ENCODE measurements around the gene SNX18.

SNX18 gene

DNA sequence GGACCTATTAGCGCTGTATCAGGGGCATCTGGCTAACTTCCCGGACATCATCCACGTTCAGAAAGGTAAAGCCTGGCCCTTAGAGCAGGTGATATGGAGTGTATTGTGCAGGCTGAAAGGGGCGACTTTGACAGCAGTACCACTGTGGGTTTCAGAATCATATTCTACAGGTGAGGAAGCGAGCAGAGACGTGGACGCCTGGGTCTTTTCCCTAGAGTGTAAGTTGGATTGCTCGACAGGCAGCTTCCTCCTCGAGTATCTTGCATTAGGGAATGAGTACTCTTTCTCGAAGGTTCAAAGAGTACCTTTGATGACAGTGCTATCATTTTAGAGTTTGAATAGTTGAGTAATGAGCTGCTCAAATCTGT, 1.9 kb downstream of the SNX18 start:
- H3K36me3 ChIP-seq, result peaks cover 15% of the 10 kb centered on the region
- H3K9me3 ChIP-seq, result no peaks in the 10 kb centered on the region
- peak overlapping the region; percentile 80 for H3K27ac ChIP-seq
- peak overlapping the region; percentile 94 for H3K4me3 ChIP-seq
- H3K4me2 ChIP-seq, result peak overlapping the region; percentile 90
- TF ChIP-seq Cebpa-rat (IDR thresholded peaks at IDR 0.05), result no peak
- no peaks in the 10 kb centered on the region for H3K27me3 ChIP-seq
- peaks cover 48% of the 10 kb centered on the region for H4K20me1 ChIP-seq
- peaks cover 55% of the 10 kb centered on the region for H3K4me1 ChIP-seq
- peak overlapping the region; percentile 78 for H3K9ac ChIP-seq

DNA sequence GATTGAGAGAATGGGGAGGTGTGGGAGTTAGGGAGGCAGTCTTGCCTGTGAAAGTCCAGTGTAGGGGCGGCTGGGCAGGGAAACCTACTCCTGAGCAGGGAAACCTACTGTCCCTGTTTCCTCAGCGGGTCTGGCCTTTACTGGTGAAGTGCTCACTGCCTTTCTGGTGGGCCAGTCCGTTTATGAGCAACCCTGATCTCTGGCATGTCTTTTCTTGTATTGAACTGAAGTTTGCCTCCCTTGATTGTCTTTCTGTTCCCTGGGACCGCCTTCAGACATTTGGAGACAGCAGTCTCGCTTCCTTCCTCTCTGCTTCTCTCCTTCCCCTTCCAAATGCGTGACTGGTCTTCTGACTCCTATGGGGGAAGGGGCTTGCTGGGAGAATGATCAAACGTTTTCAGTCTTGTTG, 2.9 kb downstream of the SNX18 start:
- H3K9ac ChIP-seq, result peak overlapping the region; percentile 78
- TF ChIP-seq Cebpa-rat (IDR thresholded peaks at IDR 0.05), result no peak
- no peaks in the 10 kb centered on the region for H3K27me3 ChIP-seq
- H3K4me3 ChIP-seq, result peak overlapping the region; percentile 94
- H4K20me1 ChIP-seq, result peaks cover 57% of the 10 kb centered on the region
- peak overlapping the region; percentile 80 for H3K27ac ChIP-seq
- H3K4me1 ChIP-seq, result peaks cover 60% of the 10 kb centered on the region
- H3K9me3 ChIP-seq, result no peaks in the 10 kb centered on the region
- peaks cover 25% of the 10 kb centered on the region for H3K36me3 ChIP-seq
- H3K4me2 ChIP-seq, result peak overlapping the region; percentile 90

DNA sequence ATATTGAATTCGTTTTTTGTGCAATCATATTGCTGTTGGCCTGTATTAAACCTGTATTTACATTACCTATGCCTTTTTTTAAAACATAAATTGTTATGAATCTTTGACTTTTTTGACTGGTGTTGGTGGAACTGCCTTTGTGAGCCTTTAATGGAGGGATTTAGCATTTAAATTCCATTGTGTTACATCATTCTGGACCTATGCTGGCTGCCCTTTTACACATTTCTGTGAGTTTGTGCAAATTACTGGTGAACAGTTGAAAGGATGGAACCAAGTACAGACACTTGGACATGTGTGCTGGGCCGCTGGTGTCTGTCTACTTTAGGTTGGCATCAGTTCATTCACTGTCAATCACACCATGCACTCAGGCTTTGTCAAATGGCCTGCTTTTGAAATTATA, 3.4 kb downstream of the SNX18 start:
- Histone ChIP-seq H3K4me1 (peaks cover 60% of the 10 kb centered on the region), H3K27me3 (no peaks in the 10 kb centered on the region), H3K9me3 (0 out of 2 replicates have a peak, but pooled peaks cover 2% of the 10 kb centered on the region), H3K36me3 (peaks cover 30% of the 10 kb centered on the region), H3K4me3 (peak overlapping the region; percentile 94), H3K4me2 (peak overlapping the region; percentile 90), H4K20me1 (peaks cover 60% of the 10 kb centered on the region), H3K27ac (peak overlapping the region; percentile 80), H3K9ac (peak overlapping the region; percentile 78)
- no peak for TF ChIP-seq Cebpa-rat (IDR thresholded peaks at IDR 0.05)

DNA sequence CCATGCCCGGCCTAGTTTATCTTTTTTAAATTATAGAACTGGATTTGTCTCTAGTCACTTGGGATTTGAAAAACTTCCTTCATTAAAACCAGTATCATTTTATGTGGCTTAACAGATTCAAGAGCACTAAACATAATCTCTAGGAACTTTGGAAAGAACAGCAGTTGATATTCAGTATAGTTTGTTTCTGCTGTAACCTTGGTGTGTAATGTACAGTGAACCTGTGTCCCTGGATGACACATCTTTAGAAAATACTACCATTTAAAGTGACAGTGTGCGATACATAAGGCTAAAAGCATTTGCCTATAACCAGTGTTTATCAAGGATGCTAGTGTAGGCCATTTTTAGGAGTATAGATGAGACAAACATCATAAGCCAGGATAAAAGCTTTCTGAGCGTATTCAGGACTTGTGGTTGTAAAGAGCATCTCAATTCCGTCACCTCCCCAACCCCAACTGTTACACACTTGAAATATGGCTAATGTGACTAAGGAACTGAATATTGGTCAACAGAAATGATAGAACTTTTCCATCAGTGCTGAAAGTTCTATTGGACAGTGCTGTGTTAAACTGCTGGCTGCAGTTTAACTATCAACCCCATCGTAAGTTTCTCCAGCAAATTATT, 4.4 kb downstream of the SNX18 start:
- no peak for TF ChIP-seq Cebpa-rat (IDR thresholded peaks at IDR 0.05)
- H4K20me1 ChIP-seq, result peaks cover 71% of the 10 kb centered on the region
- peaks cover 60% of the 10 kb centered on the region for H3K4me1 ChIP-seq
- H3K9me3 ChIP-seq, result 0 out of 2 replicates have a peak, but pooled peaks cover 4% of the 10 kb centered on the region
- H3K27me3 ChIP-seq, result no peaks in the 10 kb centered on the region
- H3K4me3 ChIP-seq, result no peak overlapping the region; the same call in 1 of the 2 replicates
- H3K27ac ChIP-seq, result no peak overlapping the region
- no peak overlapping the region; the same call in 1 of the 2 replicates for H3K9ac ChIP-seq
- peak overlapping the region; percentile 90 for H3K4me2 ChIP-seq
- peaks cover 40% of the 10 kb centered on the region for H3K36me3 ChIP-seq

DNA sequence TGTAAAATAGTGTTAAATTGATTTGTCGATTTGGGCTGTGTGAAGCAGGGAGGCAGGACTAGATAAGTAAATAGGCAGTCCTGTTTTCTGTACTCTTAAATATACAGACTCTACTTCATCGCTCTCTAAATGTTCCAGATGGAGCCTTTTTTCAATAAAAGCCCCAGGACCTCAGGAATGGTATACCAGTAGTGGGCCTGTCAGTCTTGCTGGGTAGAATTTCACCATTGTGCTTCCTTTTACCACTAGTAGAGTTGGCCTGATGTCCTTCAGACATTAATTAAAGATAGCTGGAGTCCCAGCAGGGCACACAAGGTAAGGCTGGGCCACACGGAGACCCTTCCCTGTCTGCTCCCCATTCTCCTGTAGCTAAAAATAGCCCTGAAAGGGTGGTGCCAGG, 6.0 kb downstream of the SNX18 start:
- no peak overlapping the region for H3K9ac ChIP-seq
- peaks cover 83% of the 10 kb centered on the region for H4K20me1 ChIP-seq
- no peaks in the 10 kb centered on the region for H3K27me3 ChIP-seq
- H3K4me3 ChIP-seq, result no peak overlapping the region
- H3K4me2 ChIP-seq, result no peak overlapping the region
- peaks cover 51% of the 10 kb centered on the region for H3K36me3 ChIP-seq
- no peak overlapping the region for H3K27ac ChIP-seq
- peaks cover 56% of the 10 kb centered on the region for H3K4me1 ChIP-seq
- H3K9me3 ChIP-seq, result 0 out of 2 replicates have a peak, but pooled peaks cover 4% of the 10 kb centered on the region
- no peak for TF ChIP-seq Cebpa-rat (IDR thresholded peaks at IDR 0.05)

DNA sequence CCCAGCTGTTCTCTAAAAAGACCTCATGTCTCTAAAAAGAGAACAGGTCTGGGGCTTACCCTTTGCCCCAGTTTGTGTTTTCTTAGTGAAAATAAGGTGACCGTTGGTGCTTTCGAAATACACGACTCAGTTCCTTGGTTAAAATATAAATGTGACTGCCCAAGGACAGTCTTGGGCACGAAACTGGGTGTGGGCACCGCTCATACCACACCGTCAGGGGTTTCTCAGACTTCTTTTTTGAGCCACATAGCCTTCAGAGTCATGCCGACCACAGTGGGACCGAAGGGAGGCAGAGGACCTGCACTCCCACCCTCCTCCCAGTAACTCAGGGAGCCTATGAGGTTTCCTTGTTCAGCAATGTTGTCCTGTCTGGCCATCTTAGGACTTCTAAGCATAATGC, 6.5 kb downstream of the SNX18 start:
- Histone ChIP-seq H3K9ac (no peak overlapping the region), H4K20me1 (peaks cover 83% of the 10 kb centered on the region), H3K27me3 (no peaks in the 10 kb centered on the region), H3K4me2 (no peak overlapping the region), H3K9me3 (0 out of 2 replicates have a peak, but pooled peaks cover 4% of the 10 kb centered on the region), H3K4me1 (peaks cover 51% of the 10 kb centered on the region), H3K4me3 (no peak overlapping the region), H3K36me3 (peaks cover 56% of the 10 kb centered on the region), H3K27ac (no peak overlapping the region)
- TF ChIP-seq Cebpa-rat (IDR thresholded peaks at IDR 0.05), result no peak

DNA sequence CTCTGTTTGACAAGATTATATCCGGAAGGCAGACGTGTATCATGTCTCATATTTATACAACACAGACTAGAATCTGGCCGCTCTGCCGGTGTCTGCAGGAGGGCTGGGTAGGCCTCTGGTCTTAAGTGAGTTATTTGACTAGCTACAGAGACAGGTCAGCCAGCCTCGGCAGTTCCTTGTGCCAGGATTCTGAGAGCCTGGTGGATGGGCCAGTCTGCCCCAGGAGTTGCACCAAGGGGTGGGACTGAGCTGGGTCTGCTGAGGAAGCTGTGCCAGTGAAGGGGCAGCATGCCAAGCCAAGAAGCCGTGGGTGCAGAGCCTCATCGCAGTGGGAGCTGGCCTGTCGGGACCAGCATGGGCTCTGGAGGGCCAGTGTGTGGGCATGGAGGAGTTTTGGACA, 7.1 kb downstream of the SNX18 start:
- H3K36me3 ChIP-seq, result peaks cover 59% of the 10 kb centered on the region
- H3K9me3 ChIP-seq, result 0 out of 2 replicates have a peak, but pooled peaks cover 4% of the 10 kb centered on the region
- H3K9ac ChIP-seq, result no peak overlapping the region
- peaks cover 83% of the 10 kb centered on the region for H4K20me1 ChIP-seq
- no peak overlapping the region for H3K4me2 ChIP-seq
- H3K27ac ChIP-seq, result no peak overlapping the region
- H3K4me1 ChIP-seq, result peaks cover 44% of the 10 kb centered on the region
- H3K4me3 ChIP-seq, result no peak overlapping the region
- no peak for TF ChIP-seq Cebpa-rat (IDR thresholded peaks at IDR 0.05)
- H3K27me3 ChIP-seq, result no peaks in the 10 kb centered on the region

DNA sequence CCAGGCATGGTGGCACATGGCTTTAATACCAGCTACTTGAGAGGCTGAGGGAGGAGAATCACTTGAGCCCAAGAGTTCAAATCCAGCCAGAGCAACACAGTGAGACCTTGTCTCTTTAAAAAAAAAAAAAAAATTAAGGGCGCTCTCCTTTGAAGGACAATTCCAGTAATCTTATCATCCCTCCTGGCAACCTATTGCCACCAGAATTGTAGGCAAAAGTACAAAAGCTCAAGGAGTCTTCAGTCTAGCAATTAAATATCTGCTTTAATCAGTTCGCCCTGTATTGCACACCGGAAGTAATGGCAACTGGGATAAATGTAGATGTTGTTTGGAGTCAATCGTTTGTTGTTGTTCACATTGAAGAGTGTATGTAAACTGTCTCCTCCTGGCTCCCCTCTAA, 7.7 kb downstream of the SNX18 start:
- H3K4me1 ChIP-seq, result peaks cover 39% of the 10 kb centered on the region
- H4K20me1 ChIP-seq, result peaks cover 83% of the 10 kb centered on the region
- H3K4me3 ChIP-seq, result no peak overlapping the region
- no peak for TF ChIP-seq Cebpa-rat (IDR thresholded peaks at IDR 0.05)
- no peaks in the 10 kb centered on the region for H3K27me3 ChIP-seq
- no peak overlapping the region for H3K9ac ChIP-seq
- H3K9me3 ChIP-seq, result 0 out of 2 replicates have a peak, but pooled peaks cover 4% of the 10 kb centered on the region
- peaks cover 62% of the 10 kb centered on the region for H3K36me3 ChIP-seq
- no peak overlapping the region for H3K4me2 ChIP-seq
- H3K27ac ChIP-seq, result no peak overlapping the region

DNA sequence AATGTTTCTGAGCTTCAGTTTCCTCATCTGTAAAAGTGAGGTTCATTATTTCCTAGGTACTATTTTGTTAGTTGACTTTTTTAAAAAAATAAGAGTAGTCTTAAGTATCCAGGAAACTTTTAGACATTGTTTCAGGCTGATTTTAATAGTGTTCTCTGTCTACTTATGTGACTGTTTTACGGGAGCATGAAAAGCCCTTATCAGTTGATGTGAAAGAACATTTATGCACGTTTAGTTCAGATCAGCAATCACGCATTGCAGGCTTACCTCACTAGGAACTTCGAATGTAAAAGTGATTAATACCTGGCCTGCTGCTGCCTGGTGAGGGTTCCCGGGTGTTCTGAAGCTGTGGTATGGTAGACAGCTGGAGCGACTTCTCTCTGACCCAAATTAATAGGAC, 8.1 kb downstream of the SNX18 start:
- Histone ChIP-seq H3K4me1 (peaks cover 35% of the 10 kb centered on the region), H4K20me1 (peaks cover 83% of the 10 kb centered on the region), H3K27me3 (no peaks in the 10 kb centered on the region), H3K4me3 (no peak overlapping the region), H3K9me3 (0 out of 2 replicates have a peak, but pooled peaks cover 4% of the 10 kb centered on the region), H3K36me3 (peaks cover 64% of the 10 kb centered on the region), H3K27ac (no peak overlapping the region), H3K4me2 (no peak overlapping the region), H3K9ac (no peak overlapping the region)
- no peak for TF ChIP-seq Cebpa-rat (IDR thresholded peaks at IDR 0.05)

DNA sequence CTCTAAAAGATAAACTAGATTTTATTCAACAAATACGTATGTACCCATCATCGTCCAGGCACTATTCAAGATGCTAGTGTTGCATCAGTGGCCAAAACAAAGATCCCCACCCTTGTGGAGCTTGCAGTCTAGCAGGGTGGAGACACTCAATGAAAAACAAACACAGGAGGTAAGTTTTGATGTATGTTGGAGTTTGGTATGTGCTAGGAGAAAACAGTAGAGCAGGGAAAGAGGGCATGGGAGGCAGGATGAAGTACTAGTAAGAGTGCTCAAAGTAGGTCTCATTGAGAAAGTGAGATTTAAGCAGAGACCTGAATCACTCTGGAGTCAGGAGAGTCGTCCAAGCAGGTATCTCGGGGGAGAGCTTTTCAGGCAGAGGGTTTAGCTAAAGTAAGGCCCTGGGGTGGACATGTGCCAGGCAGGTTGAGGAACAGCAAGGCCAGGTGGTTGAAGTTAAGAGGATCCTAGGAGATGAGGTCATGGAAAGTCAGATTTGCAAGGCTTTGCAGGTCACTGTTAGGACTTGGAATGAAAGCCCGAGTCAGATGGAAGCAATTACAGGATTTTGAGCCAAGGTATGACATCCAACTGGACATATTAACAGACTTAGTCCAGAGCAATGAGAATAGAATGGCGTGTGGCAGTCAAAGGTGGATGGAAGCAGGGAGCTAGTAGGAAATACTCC, 9.2 kb downstream of the SNX18 start:
- Histone ChIP-seq H3K4me3 (no peak overlapping the region), H3K4me1 (peaks cover 28% of the 10 kb centered on the region), H4K20me1 (peaks cover 83% of the 10 kb centered on the region), H3K9me3 (0 out of 2 replicates have a peak, but pooled peaks cover 4% of the 10 kb centered on the region), H3K36me3 (peaks cover 72% of the 10 kb centered on the region), H3K4me2 (no peak overlapping the region), H3K9ac (no peak overlapping the region), H3K27ac (no peak overlapping the region), H3K27me3 (no peaks in the 10 kb centered on the region)
- no peak for TF ChIP-seq Cebpa-rat (IDR thresholded peaks at IDR 0.05)

Data from BLaER1 (cell line).